HG02943 (cell line): ENCODE data around the gene GRID1.
"Not testable (repeated sequence)": the region's sequence is repeated elsewhere in the genome, so short reads cannot be mapped to it uniquely, and the experiment has no call there.

Experiments used
- ATAC-seq: cut with Tn5 transposase; IDR thresholded peaks from one replicate; pipeline ENCODE4 v1.9.1; 2021; ENCODE audit warnings: mild to moderate bottlenecking, low read depth, moderate library complexity; ENCODE audit not compliant: unreplicated experiment

Gene GRID1

DNA sequence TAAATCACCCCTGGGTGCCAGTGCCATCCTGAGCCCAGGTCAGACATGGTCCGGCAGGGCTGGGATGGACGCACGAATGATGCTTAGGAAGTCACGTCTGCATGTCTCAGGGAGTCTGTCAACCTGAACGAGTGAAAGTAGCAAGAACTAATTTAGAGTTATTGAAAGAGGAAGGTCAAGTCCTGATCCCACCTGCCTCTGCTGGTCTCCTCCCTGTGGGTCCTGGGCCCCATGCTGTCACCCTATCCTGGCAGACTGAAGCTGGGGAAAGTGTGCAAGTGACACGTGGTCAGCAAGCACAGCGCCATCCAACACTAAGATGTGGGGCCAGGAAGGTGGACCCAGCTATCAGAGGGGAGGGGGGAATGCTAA is 26.1 kb upstream of the GRID1 start:
- no peak for ATAC-seq

DNA sequence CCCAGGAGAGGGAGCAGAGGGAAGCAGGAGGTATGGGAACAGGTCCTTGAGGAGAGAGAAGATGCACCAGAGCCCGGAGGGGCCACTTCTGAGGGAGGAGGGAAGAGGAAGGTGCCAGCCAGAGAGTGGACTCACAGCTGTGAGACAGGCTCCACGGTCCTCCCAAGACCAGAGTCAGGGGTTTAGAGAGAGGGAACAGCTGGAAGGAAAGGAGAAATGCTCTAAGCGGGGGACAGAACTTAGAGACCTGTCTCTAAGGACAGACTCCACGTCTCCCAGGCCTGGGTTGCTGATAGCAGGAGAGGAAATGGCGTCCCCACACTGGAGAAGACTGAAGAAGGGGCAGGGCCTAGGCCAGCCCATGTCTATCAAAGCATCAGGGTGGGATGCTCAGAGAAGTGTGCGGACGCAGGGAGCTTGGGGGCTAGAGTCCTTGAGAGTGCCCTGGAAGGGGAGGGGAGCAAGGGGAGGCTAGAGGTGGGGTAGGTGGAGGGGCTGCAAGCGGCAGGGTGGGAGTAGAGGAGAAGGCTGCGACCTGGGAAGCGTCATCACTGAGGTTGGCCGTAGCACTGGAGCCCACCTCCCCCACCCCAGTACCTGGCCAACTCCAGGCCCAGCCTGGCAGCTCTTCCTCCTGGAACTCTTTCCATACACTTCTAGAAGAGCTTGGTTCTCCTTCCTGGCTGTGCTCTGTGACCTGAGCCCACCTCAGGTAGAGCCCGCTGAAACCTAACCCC is 25.6 kb upstream of the GRID1 start:
- no peak for ATAC-seq

DNA sequence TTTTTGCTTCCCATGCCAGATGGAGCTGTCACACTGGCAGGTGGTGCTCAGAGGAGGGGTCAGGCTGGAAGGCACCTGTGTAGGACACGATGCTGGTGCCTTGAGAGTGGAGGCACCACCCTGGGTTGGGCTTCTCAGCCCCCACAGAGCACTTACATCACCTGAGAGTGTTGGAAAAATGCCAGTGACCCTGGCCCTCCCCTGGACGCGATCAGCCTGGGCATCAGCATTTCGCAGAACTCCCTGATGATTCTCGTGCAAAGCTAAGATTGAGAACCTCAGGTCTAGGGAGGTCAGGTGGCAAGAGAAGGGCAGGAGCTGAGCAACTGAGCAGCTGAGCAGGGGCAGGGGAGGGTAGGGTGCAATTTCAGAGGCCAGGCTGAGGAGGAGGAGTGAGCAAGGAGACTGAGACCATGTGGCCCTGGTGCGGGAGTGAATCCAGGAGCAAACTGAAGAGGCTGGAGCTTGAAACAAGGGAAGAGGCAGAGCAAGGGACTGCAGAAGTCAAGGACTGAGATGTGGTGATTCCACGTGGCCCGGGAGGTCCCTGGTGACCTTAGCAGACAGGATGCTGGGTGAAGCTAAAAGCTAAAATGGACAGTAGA is 24.7 kb upstream of the GRID1 start:
- ATAC-seq = no peak

DNA sequence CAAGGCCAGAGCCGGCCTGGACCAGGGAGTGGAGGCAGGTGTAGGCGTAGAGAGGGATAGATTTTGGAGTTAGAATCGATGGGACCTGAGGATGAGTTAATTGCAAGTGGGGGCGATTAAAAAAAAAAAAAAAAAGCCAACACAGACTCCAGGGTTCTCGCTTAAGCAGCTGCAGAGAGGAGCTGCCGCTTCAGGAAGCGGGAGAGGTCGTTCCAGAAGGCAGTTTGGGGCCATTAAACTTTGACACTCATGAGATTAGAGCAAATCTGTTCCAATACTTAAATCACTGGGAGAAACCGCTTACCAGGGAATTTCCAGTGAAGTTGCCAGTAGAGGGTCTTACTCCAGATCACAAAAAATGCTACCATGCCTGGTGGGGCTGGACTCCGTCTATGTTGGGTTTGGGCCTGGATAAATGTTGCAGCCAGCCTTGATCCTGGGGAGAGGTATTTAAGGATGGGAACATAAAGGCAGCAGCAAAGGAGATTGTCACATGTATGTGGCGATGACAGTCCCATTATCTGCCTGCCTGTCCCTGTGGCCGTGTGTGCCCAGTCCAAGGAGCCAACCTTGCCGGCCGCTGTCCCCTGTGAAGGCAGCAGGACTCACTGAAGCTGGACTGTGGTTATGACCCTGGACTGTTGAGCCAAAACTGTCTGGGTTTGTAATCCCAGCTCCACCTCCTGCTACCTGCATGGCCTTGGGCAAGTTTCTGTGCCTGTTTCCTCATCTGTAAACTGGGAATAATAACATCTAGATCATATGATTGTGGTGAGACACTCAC is 23.9 kb upstream of the GRID1 start:
- ATAC-seq = no peak

DNA sequence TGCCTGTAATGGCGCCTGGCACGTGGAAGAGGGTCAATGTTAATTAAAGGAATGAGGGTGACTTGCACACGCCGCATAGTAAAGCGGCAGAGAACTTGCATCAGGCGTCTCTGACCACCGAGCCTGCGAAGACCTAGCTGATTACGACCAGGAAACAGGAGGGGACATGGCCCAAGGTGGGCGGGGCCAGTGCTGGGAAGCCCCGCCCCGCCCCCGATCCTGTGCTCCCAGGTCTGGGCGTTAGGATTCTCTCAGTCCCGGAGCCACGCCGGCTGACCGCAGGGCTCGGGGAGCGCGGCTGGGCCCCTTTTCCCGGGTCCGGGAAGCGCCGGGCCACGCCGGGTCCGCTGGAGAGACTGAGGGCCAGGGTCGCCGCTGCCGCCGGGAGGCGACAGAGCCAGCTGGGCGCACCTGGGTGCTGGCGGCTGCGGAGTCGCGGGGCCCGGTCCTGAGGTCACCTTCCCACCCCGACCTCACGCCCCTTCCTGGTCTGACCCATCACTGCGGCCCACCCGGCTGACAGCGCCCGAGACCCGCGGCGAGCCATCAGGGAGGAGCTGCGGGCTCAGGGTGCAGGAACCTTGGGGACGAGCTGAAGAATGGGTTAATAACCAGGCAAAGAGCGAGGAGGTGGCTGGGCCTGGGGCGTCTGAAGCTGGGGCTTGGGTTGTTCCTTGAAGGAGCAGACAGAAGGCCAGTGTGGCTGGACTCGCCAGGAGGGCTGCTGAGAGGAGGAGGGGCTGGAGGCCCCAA is 23.0 kb upstream of the GRID1 start:
- peak; percentile 67 for ATAC-seq

DNA sequence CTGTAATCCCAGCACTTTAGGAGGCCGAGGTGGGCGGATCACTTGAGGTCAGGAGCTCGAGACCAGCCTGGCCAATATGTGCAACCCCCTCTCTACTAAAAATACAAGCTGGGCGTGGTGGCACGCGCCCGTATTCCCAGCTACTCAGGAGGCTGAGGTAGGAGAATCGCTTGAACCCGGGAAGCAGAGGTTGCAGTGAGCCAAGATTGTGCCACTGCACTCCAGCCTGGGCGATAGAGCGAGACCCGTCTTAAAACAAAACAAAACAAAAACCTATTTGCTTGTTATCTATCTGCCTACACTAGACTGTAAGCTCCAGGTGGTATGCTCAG is 22.5 kb upstream of the GRID1 start:
- ATAC-seq = not testable (repeated sequence)

DNA sequence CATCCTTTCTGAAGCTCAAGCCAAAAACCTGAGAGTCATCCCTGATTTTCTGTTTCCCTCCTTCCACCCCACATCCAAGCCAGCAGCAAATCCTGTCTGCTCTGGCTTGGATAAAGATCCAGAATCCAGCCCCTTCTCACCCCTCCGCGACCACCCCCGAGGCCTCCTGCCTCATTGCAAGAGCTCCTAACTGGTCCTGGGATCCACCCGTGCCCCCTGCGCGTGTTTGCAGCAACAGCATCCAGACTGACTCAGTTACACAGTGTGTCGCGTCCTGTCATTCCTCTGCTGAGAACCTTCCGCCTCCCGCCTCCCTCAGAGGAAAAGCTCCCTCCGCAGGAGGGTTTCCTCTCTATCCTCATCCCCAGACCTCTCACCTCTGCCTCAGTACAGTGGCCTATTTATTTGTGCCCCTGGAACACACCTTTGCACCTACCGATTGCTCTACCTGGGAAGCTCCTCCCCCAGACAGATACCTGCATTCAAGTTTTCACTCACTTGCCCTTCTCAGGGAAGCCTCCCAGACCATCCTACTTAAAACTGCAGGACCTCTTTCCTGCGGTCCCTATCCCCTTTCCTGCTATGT is 21.6 kb upstream of the GRID1 start:
- no peak for ATAC-seq

DNA sequence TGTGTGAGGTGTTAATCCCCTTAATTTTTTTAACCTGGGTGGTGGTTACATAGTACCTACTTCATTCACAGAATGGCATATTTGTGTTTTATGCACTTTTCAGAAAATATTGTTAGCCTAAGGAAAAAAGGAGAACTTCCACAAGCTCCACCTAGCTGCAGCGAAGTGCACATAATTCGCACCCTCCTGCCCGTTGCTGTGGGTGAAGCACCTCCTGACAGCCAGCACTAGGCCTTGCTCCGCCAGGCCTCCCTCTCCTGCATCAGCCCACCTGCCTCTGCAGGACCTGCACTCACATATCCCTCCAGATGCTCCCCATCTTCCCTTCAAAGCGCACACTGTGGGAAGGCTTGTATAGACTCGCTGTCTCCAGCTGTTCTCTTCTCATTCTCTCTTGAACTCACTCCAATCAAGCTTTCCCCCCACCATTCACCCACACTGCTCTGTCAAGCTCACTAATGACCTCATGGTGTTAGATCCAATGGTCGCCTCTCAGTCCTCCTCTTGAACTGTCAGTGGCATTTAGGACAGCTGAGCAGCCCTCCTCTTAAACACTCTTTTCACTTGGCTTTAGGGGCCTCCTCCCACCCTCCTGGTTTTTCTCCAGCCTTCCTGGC is 20.7 kb upstream of the GRID1 start:
- ATAC-seq = no peak

DNA sequence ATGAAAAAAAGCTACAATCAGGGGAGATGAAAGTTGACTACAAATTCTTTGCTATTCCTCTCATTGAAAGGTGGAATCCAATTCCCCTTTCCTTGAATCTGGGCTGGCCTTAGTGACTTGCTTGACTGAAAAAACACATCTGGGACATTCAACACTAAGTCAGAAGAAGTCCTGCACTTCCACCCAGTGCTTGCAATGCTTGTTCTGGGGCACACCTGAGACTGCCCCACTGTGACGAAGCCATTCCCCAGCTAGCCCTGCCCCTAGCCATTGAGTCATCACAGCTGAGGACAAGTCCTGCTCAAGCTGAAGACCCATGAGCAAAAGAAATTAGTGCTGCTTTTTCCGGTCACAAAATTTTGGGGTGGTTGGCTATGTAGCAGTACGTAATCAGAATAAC is 19.2 kb upstream of the GRID1 start:
- ATAC-seq = no peak

DNA sequence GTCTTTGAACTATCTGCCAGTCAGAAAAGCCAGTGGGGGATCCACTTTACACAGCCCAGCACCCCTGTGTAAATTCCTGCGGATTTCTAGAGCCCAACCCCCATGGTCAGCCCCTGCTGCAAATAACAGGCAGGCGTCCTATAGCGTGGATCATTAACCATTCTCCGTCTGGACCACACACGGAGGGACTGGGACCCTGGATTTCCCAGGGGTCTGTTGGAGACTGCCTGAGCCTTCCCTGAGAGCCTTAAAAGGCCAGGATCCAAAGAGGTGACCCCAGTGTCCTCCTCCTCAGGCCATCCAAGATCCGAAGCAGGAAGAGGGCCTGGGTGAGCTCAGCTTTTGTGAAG is 11.2 kb upstream of the GRID1 start:
- ATAC-seq = no peak

DNA sequence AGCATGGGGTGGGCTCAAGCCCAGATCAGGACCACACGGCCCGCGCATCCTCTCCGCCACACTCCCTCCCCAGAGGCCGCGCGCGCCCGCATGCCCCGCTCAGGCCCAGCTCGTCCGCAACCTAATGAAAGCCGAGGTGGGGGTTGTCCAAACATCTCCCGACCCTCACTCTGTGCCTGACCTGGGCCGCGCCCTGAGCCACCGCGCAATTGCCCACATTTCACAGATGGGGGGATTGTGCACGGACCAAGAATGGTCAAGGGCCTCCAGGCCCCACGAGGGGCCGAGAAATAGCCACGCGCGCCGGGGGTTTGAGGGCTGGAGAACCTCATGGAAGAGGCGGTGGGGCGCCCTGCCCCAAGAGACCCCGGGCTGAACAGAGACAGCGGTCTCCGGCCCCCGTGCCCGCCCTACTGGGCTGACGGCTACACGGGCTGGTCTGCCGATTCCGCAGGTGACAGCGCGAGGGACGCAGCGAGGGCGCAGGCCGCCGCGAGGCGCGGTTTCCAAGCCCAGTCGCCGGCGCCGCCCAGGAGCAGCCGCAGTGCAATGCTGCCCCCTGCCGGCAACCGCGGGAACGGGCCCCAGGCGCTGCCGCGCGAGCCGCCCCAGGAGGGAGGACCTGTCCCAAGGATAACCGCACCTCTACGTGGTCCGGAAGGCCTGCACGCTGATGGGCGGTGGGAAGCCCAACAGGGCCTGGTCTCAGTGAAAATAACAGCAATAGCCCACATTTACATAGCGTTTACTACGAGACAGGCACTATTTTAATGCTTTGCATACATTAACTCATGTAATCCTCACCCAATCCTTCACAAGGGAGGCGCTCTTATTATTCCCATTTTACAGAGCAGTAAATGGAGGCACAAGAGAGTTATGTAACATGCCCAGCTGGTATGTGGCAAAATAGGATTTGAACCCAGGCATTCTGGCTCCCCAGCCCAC is 10.5 kb upstream of the GRID1 start:
- ATAC-seq = peak; percentile 89

DNA sequence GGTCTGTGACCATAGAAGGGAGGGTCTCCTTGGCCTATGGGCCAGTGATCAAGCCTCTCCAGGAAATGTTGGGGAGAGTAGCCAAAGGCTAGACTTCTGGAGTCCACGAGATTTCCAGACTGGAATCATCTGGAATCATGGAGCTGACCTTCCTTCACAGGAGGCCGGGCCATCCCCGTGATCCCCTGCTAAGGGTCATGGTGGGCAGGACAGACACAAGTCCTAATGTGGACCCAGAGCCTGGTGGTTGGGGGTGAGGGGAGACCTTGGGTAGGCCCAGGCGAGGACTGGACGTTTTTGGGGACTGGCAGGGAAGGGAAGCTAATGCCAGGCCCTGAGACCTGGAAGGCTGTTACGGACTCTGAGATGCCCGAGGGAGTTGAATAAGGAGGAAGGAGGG is 9.8 kb upstream of the GRID1 start:
- no peak for ATAC-seq

DNA sequence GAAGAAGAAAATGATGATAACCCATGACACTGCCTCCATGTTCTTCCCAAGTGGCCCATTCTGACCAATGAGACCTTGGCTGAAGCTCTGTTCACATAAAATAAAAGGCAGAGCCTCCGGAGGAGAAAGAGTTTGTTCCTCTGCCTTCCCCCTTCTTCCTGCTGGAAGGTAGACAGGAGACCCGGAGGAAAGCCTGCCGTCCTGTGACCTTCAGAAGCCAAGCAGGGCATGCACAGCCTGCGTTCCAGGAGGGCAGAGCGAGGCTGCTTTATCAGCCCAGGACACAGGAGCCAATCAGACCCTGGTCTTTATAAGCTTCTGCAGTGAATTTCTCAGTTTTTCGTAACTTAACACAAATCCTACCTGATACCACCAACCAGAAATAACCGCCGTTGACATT is 8.6 kb upstream of the GRID1 start:
- ATAC-seq = no peak

DNA sequence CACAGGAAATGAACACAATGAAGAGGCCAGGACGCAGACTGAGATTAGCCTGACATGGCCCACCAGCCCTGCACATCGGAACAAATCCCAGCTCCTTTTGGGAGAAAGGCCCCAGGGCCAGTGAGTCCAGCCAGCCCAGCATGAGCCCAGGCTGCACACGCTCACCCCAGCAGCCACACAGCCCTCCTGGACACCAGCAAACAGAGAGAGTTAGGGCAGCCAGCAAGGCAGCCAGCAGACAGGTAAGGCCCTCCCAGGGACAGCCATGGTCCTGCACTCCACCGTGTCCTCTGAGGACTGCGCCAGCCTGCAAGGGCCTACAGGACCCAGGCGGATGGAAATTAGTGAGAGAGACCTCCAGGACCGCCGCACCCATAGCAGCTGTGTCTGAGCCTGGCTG is 8.1 kb upstream of the GRID1 start:
- ATAC-seq = no peak

DNA sequence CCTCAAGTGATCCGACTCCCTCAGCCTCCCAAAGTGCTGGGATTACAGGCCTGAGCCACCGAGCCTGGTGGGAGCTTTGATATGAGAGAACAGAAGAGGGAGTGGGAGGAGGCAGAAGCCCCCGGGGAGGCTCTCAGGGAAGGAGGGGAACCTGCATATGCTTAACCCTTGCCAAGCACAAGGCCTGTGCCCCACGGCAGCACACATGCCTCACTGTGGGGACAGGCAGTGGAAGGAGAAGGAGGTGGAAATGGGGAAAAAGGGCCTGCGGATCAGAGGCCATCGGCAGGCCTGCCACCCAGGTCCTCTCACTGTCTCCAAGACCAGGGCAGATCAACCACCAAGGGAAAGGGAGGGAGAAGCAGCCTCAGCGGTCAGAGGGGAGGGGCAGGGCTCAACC is 7.2 kb upstream of the GRID1 start:
- no peak for ATAC-seq

DNA sequence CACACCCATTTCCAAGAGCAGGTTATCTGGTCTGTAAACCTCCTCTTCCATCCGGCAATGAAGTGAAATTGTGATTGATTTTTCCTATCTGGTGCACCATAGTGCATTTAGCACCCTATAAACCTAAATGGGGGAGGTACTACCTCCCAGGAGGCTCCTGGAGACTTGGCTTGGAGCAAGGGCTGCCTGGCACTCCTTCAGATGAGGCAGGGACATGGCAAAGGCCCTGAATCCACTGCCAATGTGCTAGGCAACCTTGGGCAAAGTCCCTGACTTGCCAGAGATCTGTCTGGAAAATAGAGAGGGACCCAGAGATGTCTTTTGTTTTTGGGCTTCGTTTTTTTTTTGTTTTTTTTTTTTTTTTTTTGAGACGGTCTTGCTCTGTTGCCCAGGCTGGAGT is 6.7 kb upstream of the GRID1 start:
- no peak for ATAC-seq

DNA sequence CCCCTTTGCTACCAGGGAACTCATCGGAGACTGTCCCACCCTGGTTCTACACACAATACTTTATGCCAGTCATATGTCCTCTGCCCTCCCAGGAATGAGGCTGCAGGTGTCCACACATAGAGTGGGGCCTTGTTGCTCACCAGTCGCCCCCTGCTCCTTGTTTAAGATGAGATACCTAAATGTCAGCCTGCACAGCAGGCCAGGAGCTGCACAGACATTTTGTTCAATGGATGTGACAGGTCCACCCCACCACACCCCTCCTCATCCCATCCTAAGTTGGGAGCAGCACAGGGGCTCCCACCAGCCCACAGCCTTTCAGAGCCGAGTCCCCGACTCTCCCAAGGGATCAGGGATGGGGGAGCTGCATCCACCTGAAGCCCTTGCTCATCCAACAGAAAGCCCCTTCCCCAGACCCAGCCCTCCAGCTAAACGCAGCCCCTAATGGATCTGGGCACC is 6.2 kb upstream of the GRID1 start:
- ATAC-seq = no peak

DNA sequence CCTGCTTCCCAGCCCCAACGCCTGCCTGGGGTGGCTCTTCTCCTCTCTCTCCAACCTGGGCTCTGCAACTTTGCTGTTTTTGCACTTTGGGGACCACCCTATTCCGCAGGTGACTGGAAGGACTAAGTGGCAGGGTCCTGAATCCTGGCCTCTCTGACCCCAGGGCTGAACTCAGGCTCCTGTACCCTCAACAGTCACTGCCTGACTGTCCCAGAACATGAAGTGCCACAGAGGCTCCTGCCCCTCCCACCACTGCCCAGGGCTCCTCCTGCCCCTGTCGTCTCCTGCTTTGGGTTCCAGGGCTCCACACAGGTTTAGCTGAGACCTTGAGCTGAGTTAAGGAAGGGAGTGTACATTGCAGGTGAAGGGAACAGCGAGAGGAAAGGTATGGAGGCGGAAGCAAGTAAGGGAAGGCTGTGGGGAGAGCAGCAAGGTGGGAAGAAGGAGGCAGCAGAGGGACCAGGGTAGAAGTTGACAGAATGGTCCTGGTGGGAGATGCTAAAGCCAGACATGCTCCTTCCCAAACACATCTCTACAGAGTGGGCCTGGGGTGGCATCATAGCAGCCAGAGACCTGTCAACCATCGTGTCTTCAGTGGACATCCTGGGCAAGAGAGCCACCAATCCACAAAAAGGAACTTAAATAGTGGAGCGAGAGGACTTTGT is 5.7 kb upstream of the GRID1 start:
- no peak for ATAC-seq

DNA sequence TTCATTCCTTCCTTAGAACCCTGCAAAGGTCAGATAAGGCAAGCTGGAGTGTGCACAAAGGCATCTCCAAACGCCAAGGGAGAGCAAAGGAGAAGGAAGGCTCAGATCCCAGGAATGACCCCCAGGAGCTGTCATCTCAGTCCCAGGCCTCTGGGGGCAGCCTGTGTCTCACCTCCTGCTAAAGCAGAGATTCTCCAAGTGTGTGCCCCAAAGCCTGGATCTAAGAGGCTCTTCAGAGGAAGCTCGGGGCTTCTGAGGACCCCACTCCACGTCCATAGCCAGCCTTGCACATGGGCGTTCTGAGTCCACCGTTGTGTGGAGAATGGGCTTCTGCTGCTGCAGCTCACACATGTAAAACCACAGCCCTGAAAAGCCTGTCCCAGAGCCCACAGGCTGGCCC is 5.1 kb upstream of the GRID1 start:
- ATAC-seq = no peak
